HUES48 (cell line): ENCODE data around the gene TRAPPC3L.
A peak's percentile ranks its signal among the peaks of the same experiment; 100 is the strongest.

ENCODE experiments used
- H3K27ac ChIP-seq: one replicate; pipeline ENCODE4 v1.7.0; 2013; ENCODE audit warnings: low read depth, low read length, inconsistent platforms
- H3K27me3 ChIP-seq: 2 replicates; pipeline ENCODE4 v1.6.1; 2013; ENCODE audit warnings: mild to moderate bottlenecking, low read length; ENCODE audit not compliant: control insufficient read depth, insufficient read depth
- H3K36me3 ChIP-seq: 2 replicates; pipeline ENCODE4 v1.6.1; 2013; ENCODE audit warnings: low read length; ENCODE audit not compliant: control insufficient read depth, insufficient read depth
- H3K4me1 ChIP-seq: 2 replicates; pipeline ENCODE4 v1.6.1; 2013; ENCODE audit warnings: mild to moderate bottlenecking, low read length; ENCODE audit not compliant: control insufficient read depth, insufficient read depth
- H3K4me3 ChIP-seq: 2 replicates; pipeline ENCODE4 v1.5.1; 2013; ENCODE audit warnings: mild to moderate bottlenecking, low read depth, low read length
- H3K9ac ChIP-seq: 2 replicates; pipeline ENCODE4 v1.6.1; 2013; ENCODE audit warnings: mild to moderate bottlenecking, low read depth, low read length, moderate library complexity
- H3K9me3 ChIP-seq: 2 replicates; pipeline ENCODE4 v1.6.1; 2013; ENCODE audit warnings: low read length; ENCODE audit not compliant: control insufficient read depth, insufficient read depth

Gene TRAPPC3L

DNA sequence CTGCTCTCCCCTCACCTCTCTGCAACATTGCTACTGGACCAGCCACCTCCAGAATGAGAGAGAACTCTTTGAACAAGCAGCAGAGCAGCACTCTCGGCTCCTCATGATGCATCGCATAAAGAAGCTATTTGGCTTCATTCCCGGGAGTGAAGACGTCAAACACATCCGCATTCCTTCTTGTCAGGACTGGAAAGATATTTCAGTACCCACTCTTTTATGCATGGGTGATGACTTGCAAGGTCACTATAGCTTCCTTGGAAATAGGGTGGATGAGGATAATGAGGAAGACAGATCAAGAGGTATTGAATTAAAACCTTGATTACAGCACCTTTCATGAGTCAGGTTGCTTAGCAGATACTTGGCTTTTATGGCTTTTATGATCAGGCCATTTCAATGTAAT, 12.4 kb upstream of the TRAPPC3L start:
- H3K27ac ChIP-seq, result no peak overlapping the region
- H3K4me3 ChIP-seq, result no peak overlapping the region
- H3K27me3 ChIP-seq, result no peaks in the 10 kb centered on the region
- no peak overlapping the region for H3K9ac ChIP-seq
- no peaks in the 10 kb centered on the region for H3K4me1 ChIP-seq
- no peaks in the 10 kb centered on the region for H3K36me3 ChIP-seq
- H3K9me3 ChIP-seq, result no peaks in the 10 kb centered on the region

DNA sequence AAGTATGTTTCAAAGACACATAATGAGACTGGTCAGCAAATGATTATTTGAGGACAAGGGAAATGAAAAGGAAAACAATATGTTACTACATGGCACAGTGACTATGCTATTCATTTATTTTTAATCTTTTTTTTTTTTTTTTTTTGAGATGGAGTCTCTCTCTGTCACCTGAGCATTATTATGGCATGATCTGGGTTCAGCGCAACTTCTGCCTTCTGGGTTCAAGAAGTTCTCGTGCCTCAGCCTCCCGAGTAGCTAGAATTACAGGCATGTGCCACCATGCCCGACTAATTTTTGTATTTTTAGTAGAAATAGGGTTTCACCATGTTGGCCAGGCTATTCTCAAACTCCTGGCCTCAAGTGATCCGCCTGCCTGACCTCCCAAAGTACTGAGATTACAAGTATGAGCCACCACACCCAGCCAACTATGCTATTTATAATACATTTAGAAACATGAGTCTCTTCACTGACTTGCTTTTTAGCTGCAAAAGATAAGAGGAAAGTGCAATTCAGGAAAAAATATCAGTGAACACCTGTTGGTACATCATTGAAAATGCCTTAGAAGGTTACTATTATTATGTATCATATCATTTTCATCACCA, 11.4 kb upstream of the TRAPPC3L start:
- no peaks in the 10 kb centered on the region for H3K4me1 ChIP-seq
- H3K9ac ChIP-seq, result no peak overlapping the region
- H3K27ac ChIP-seq, result no peak overlapping the region
- no peaks in the 10 kb centered on the region for H3K27me3 ChIP-seq
- no peaks in the 10 kb centered on the region for H3K36me3 ChIP-seq
- H3K9me3 ChIP-seq, result no peaks in the 10 kb centered on the region
- H3K4me3 ChIP-seq, result no peak overlapping the region

GRCh38 chr6:116556065-116556464, 10.6 kb upstream of the TRAPPC3L start:
- Histone ChIP-seq H3K36me3 (no peaks in the 10 kb centered on the region), H3K9ac (no peak overlapping the region), H3K27me3 (no peaks in the 10 kb centered on the region), H3K4me3 (no peak overlapping the region), H3K27ac (no peak overlapping the region), H3K4me1 (no peaks in the 10 kb centered on the region), H3K9me3 (no peaks in the 10 kb centered on the region)

DNA sequence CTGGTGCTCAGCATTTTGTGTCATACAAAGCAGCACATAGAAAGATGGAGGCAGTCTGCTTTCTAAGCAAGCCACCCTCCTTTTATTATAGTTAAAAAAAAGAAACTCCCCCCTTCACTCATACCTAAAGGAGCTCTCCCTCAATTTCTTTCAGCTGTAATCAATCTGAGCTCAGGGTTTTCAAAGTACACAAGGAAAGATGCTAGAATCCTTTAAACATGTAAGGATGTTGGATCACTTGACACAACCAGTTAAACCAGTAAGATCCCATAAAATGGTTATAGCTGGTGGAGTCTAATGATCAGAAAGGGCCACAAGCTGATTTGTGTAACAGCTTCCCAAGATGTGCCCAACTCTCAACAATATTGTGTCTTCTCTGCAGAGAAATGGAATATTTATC, 8.0 kb upstream of the TRAPPC3L start, which contains the start of gene CALHM4:
CALHM4 (plus strand) TSS at position 301 of the 400 bp plus-strand sequence; CDS start at position 344, 43 bp downstream.
- H3K36me3 ChIP-seq, result no peaks in the 10 kb centered on the region
- H3K4me1 ChIP-seq, result no peaks in the 10 kb centered on the region
- no peaks in the 10 kb centered on the region for H3K27me3 ChIP-seq
- H3K4me3 ChIP-seq, result no peak within 1 kb of the TSS
- H3K9me3 ChIP-seq, result no peaks in the 10 kb centered on the region
- H3K27ac ChIP-seq, result no peak within 1 kb of the TSS
- H3K9ac ChIP-seq, result no peak within 1 kb of the TSS

- Histone ChIP-seq H3K4me3 (no peak overlapping the region), H3K36me3 (no peaks in the 10 kb centered on the region), H3K4me1 (peaks cover 3% of the 10 kb centered on the region; the same call in 1 of the 2 replicates), H3K9me3 (no peaks in the 10 kb centered on the region), H3K27ac (no peak overlapping the region), H3K27me3 (no peaks in the 10 kb centered on the region), H3K9ac (no peak overlapping the region)
Measured at GRCh38 chr6:116550796-116551195, 5.3 kb upstream of the TRAPPC3L start.

DNA sequence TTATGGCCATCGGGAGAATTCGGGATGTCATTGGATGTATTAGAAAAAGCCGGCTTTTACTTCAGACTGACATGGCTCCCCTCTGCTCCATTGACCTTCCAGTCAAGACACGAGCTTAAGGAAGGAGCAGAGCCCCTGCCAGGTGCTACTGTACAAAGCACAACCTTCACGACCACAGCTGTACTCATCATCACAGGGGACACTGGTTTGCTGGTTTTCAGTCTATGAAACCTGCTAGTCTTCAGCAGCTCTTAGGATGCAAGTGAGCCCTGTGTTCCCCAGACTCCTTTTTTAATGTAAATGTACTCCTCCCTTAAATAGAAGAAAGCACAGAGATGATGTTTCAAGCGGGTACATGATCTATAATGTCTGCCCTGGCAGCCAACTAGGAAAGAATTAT, 1.9 kb upstream of the TRAPPC3L start:
- H3K36me3 ChIP-seq, result no peaks in the 10 kb centered on the region
- no peaks in the 10 kb centered on the region for H3K9me3 ChIP-seq
- H3K4me1 ChIP-seq, result peaks cover 3% of the 10 kb centered on the region; the same call in 1 of the 2 replicates
- H3K27ac ChIP-seq, result no peak overlapping the region
- H3K4me3 ChIP-seq, result no peak overlapping the region
- H3K9ac ChIP-seq, result no peak overlapping the region
- H3K27me3 ChIP-seq, result no peaks in the 10 kb centered on the region

DNA sequence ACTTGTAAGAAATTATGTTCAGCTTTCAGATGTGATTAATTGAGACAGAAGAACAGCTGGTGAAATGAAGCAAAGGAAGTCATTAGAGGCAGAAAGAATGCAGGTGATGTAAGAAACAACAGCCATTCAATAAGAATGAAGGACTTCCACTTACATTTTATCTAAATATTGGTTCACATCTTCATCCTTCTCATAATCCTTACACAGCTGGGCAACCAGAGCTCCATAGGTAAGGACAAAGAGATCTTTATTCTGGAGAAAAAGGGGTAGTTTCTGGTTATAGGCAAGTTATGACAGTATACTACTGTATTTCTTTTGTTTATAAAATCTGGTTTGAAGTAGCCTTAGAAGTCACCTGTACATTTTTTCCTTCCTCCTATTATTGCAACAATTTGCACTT, 2.3 kb downstream of the TRAPPC3L start:
- H3K4me1 ChIP-seq, result peaks cover 3% of the 10 kb centered on the region; the same call in 1 of the 2 replicates
- no peak overlapping the region for H3K9ac ChIP-seq
- no peak overlapping the region for H3K4me3 ChIP-seq
- H3K27ac ChIP-seq, result no peak overlapping the region
- H3K9me3 ChIP-seq, result no peaks in the 10 kb centered on the region
- H3K36me3 ChIP-seq, result no peaks in the 10 kb centered on the region
- H3K27me3 ChIP-seq, result no peaks in the 10 kb centered on the region

GRCh38 chr6:116542426-116542825, 3.1 kb downstream of the TRAPPC3L start:
- no peaks in the 10 kb centered on the region for H3K9me3 ChIP-seq
- H3K27me3 ChIP-seq, result no peaks in the 10 kb centered on the region
- H3K4me3 ChIP-seq, result no peak overlapping the region
- no peak overlapping the region for H3K9ac ChIP-seq
- peaks cover 2% of the 10 kb centered on the region; the same call in 1 of the 2 replicates for H3K4me1 ChIP-seq
- no peak overlapping the region for H3K27ac ChIP-seq
- no peaks in the 10 kb centered on the region for H3K36me3 ChIP-seq

GRCh38 chr6:116536216-116536621, 9.3 kb downstream of the TRAPPC3L start:
- H3K4me3 ChIP-seq, result no peak overlapping the region
- no peaks in the 10 kb centered on the region for H3K27me3 ChIP-seq
- H3K9me3 ChIP-seq, result no peaks in the 10 kb centered on the region
- H3K36me3 ChIP-seq, result no peaks in the 10 kb centered on the region
- H3K27ac ChIP-seq, result no peak overlapping the region
- H3K4me1 ChIP-seq, result peaks cover 19% of the 10 kb centered on the region
- H3K9ac ChIP-seq, result no peak overlapping the region

DNA sequence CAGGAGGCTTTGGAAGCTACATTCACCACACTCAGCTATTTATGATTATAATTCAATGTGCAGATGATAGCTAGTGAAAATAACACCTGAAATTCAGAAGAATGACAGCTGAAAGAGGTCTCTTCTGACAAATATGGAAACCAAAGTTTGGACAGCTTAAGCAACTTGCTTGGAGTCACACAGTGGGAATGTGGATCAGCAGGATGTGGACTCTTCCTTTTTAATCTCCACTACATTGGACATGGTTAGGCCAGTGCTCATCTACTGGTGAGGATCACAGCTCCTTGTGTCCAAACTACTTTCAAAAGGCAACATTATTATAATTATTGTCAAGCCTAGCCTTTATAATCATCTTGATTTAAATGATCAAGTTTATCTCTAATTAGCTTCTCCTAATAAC, 10.4 kb downstream of the TRAPPC3L start:
- Histone ChIP-seq H3K27ac (no peak overlapping the region), H3K4me1 (peaks cover 27% of the 10 kb centered on the region), H3K9ac (no peak overlapping the region), H3K27me3 (no peaks in the 10 kb centered on the region), H3K36me3 (no peaks in the 10 kb centered on the region), H3K4me3 (no peak overlapping the region), H3K9me3 (no peaks in the 10 kb centered on the region)

DNA sequence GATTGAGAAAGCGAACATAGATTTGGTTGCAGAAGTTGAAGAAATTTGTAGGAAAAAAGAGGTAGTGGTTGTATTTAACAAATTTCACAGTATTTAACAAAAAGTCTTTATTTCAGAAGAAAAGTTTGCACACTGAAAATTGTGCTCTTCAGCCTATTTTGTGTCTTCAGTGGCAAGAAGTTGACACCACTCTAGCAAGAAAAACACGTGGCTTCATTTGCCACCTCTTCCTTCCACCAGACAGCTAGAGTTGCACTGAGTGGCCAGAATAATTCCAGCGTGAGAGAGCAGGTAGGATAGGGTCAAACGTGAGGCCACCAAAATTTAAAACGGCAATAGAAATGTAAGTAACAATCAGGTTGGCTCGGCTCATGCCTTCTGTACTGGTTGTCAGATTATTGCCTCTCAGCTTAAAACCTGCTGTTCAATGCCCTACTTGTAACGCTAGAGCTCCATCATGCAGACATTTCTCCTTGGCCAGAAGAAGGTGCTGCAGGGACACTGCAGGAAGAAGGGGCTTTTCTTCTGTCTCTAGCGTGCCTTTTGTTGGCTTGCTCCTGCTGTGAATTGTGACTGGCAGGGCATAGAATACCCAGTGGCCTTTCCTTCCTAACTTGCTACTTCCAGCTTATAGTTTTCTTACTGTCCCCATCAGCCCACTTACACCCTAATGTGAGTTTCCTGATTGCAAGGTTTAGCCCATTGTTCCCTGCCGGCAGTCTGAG, 12.1 kb downstream of the TRAPPC3L start:
- H3K27ac ChIP-seq, result peak overlapping the region; percentile 3
- H3K9ac ChIP-seq, result no peak overlapping the region
- H3K4me1 ChIP-seq, result peaks cover 45% of the 10 kb centered on the region
- no peaks in the 10 kb centered on the region for H3K27me3 ChIP-seq
- H3K36me3 ChIP-seq, result no peaks in the 10 kb centered on the region
- H3K9me3 ChIP-seq, result no peaks in the 10 kb centered on the region
- no peak overlapping the region for H3K4me3 ChIP-seq
